Measurements from ENCODE around the gene SLC7A7.
"Not testable (repeated sequence)": the region's sequence is repeated elsewhere in the genome, so short reads cannot be mapped to it uniquely, and the experiment has no call there.

SLC7A7 gene

DNA sequence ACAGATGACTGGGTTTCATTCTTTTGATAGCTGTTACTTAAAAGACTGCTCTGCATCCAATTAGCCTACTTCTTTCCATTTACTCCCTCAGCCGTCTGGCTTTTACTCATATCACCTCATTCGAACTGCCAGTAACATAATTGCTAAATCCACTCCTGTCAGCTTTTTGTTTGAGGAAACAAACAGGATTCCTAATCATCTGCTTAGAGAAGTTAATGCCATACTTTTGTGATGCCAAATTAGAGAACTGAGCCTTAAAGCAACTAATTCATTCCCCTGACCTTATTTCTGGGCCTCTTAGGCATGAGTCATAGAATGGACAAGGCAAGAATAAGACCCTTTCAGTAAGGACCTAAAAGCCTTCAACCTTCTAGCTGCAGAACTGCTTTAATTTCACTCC, 45.9 kb downstream of the SLC7A7 start:
- Histone ChIP-seq H3K36me3 (ENCODE audit: control insufficient read depth, insufficient read depth, low read length) (peaks cover 67% of the 10 kb centered on the region), H3K9me3 (ENCODE audit: control insufficient read depth, low read length) (no peaks in the 10 kb centered on the region), H3K4me1 (ENCODE audit: control insufficient read depth, insufficient read depth, low read length, poor library complexity, severe bottlenecking) (peaks cover 13% of the 10 kb centered on the region), H3K4me3 (ENCODE audit: extremely low read depth, insufficient read depth, low read length, poor library complexity, severe bottlenecking) (no peak overlapping the region), H3K27ac (ENCODE audit: low read depth, low read length, severe bottlenecking) (peak overlapping the region; percentile 13)
- 93 to 100% methylated on average over 2 of the region's 2 CpGs for WGBS, 2 experiments (ENCODE audit: insufficient coverage in 2 of 2)

DNA sequence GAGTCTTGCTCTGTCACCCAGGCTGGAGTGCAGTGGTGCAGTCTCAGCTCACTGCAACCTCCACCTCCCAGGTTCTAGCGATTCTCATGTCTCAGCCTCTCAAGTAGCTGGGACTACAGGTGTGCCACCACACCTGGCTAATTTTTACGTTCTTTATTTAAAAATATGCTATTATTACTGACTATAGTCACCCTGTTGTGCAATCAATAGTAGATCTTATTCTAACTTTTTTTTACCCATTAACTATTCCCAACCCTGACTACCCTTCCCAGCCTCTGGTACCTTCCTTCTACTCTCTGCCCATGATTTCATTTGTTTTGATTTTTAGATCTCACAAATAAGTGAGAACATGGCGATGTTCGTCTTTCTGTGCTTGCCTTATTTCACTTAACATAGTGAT, 46.3 kb downstream of the SLC7A7 start:
- Histone ChIP-seq H3K4me1 (ENCODE audit: control insufficient read depth, insufficient read depth, low read length, poor library complexity, severe bottlenecking) (peaks cover 13% of the 10 kb centered on the region), H3K9me3 (ENCODE audit: control insufficient read depth, low read length) (no peaks in the 10 kb centered on the region), H3K4me3 (ENCODE audit: extremely low read depth, insufficient read depth, low read length, poor library complexity, severe bottlenecking) (no peak overlapping the region), H3K27ac (ENCODE audit: low read depth, low read length, severe bottlenecking) (no peak overlapping the region), H3K36me3 (ENCODE audit: control insufficient read depth, insufficient read depth, low read length) (peaks cover 63% of the 10 kb centered on the region)
- 90 to 98% methylated on average over 3 of the region's 4 CpGs for WGBS, 2 experiments (ENCODE audit: insufficient coverage in 2 of 2)

DNA sequence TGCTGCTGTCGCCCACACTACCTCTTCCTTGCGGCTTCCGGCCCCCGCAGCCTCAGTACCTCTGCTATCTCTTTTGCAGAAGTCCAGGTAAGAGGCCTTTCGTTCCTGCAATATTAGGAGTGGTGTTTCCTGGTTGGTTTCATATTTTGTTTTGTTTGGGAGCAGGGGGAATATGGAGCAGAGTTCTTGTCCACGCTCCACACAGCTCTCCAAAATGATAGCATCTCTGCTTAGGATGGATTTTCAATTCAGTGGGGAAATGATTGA, 48.0 kb downstream of the SLC7A7 start:
- no peak overlapping the region for H3K27ac ChIP-seq (ENCODE audit: low read depth, low read length, severe bottlenecking)
- 0 to 17% methylated on average over 1 to 4 of the region's 6 CpGs for WGBS, 2 experiments (ENCODE audit: insufficient coverage in 2 of 2)

DNA sequence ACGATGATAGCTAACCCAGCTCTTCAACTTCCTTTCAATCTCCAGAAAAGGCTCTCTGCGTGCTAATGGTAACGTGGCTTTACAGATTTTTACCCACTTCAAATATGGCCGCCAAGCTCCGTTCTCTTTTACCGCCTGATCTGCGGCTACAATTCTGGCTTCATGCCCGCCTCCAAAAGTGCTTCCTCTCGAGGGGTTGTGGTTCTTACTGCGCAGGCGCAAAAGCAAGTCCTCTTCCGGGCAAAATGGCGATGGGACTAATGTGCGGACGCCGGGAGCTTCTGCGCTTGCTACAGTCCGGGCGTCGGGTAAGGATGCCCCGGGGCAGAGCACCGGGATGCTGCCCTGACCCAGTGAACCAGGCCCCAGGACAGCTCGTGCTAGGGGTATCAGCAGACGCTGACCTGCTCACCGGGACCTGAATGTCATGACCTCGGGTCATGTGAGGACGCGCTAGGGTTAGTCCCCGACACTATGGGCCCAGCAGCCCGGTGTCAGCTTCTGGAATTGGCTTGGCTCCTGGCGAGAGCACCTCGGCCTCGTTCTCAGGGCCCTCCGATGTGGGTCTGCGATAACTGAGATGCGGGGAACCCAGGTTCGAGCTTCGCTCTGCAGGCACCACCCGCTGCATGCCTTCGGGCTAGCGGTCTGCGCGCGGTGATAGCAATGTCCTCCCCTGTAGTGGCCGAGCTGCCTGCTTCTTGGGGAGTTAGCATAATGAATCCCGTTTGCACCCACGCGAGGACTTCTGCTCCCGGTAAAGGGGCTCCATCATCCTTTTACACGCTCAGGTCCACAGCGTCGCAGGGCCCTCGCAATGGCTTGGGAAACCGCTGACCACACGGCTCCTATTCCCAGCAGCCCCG, 48.5 kb downstream of the SLC7A7 start, which contains the start of gene OXA1L:
TSS of gene OXA1L (plus strand) at position 232 of the 866 bp plus-strand sequence. CDS start at position 246, 14 bp downstream.
- 0% methylated on average over 52 to 54 of the region's 56 CpGs for WGBS, 2 experiments (ENCODE audit: insufficient coverage in 2 of 2)
- Histone ChIP-seq H3K27ac (ENCODE audit: low read depth, low read length, severe bottlenecking) (peak within 1 kb of the TSS; percentile 94), H3K4me1 (ENCODE audit: control insufficient read depth, insufficient read depth, low read length, poor library complexity, severe bottlenecking) (peaks cover 13% of the 10 kb centered on the region), H3K36me3 (ENCODE audit: control insufficient read depth, insufficient read depth, low read length) (peaks cover 41% of the 10 kb centered on the region), H3K9me3 (ENCODE audit: control insufficient read depth, low read length) (peaks cover 10% of the 10 kb centered on the region), H3K4me3 (ENCODE audit: extremely low read depth, insufficient read depth, low read length, poor library complexity, severe bottlenecking) (peak within 1 kb of the TSS; percentile 91)

More for the DNA sequence above, 48.0 kb downstream of the SLC7A7 start:
- Histone ChIP-seq H3K4me3 (ENCODE audit: extremely low read depth, insufficient read depth, low read length, poor library complexity, severe bottlenecking) (peak overlapping the region; percentile 91), H3K9me3 (ENCODE audit: control insufficient read depth, low read length) (peaks cover 7% of the 10 kb centered on the region), H3K4me1 (ENCODE audit: control insufficient read depth, insufficient read depth, low read length, poor library complexity, severe bottlenecking) (peaks cover 13% of the 10 kb centered on the region), H3K36me3 (ENCODE audit: control insufficient read depth, insufficient read depth, low read length) (peaks cover 46% of the 10 kb centered on the region)

DNA sequence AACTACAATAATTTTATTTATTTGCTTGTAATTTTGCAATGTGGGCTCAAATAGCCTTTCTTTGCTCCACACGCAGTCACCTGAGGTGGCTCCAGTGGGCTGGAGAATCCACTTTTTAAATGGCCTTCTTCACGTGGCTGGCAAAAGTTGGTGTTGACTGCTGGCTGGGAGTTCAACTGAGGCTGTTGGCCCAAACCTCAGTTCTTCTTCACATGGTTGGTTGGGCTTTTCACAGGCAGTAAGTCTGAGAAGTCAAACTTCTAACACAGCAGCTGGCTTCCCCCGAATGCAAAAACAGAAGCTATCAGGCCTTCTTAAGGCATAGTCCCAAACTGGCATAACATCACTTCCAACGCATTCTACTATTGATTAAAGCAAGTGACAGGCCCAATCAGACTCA, 50.9 kb downstream of the SLC7A7 start:
- Histone ChIP-seq H3K36me3 (ENCODE audit: control insufficient read depth, insufficient read depth, low read length) (peaks cover 17% of the 10 kb centered on the region), H3K4me1 (ENCODE audit: control insufficient read depth, insufficient read depth, low read length, poor library complexity, severe bottlenecking) (peaks cover 10% of the 10 kb centered on the region), H3K9me3 (ENCODE audit: control insufficient read depth, low read length) (peaks cover 14% of the 10 kb centered on the region), H3K4me3 (ENCODE audit: extremely low read depth, insufficient read depth, low read length, poor library complexity, severe bottlenecking) (no peak overlapping the region), H3K27ac (ENCODE audit: low read depth, low read length, severe bottlenecking) (no peak overlapping the region)
- 90 to 95% methylated on average over 2 to 3 of the region's 4 CpGs for WGBS, 2 experiments (ENCODE audit: insufficient coverage in 2 of 2)

DNA sequence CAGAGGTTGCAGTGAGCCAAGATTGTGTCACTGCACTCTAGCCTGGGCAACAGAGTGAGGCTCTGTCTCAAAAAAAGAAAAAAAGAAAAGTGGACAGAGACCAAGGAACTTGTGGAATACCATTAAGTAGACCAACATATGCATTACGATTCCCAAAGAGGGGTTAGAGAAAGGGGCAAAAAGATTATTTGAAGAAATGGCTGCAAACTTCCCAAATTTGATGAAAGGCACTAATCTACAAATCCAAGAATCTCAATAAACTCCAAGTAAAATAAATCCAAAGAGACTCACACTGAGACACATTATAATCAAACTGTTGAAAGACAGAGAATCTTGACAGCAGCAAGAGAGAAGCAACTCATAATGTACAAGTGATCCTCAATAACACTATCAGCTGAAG, 53.5 kb downstream of the SLC7A7 start:
- Histone ChIP-seq H3K4me3 (ENCODE audit: extremely low read depth, insufficient read depth, low read length, poor library complexity, severe bottlenecking) (no peak overlapping the region), H3K36me3 (ENCODE audit: control insufficient read depth, insufficient read depth, low read length) (no peaks in the 10 kb centered on the region), H3K9me3 (ENCODE audit: control insufficient read depth, low read length) (peaks cover 14% of the 10 kb centered on the region), H3K4me1 (ENCODE audit: control insufficient read depth, insufficient read depth, low read length, poor library complexity, severe bottlenecking) (no peaks in the 10 kb centered on the region), H3K27ac (ENCODE audit: low read depth, low read length, severe bottlenecking) (no peak overlapping the region)
- WGBS, 2 experiments (ENCODE audit: insufficient coverage in 2 of 2): no CpG with 5 or more reads among the region's 1 CpG

DNA sequence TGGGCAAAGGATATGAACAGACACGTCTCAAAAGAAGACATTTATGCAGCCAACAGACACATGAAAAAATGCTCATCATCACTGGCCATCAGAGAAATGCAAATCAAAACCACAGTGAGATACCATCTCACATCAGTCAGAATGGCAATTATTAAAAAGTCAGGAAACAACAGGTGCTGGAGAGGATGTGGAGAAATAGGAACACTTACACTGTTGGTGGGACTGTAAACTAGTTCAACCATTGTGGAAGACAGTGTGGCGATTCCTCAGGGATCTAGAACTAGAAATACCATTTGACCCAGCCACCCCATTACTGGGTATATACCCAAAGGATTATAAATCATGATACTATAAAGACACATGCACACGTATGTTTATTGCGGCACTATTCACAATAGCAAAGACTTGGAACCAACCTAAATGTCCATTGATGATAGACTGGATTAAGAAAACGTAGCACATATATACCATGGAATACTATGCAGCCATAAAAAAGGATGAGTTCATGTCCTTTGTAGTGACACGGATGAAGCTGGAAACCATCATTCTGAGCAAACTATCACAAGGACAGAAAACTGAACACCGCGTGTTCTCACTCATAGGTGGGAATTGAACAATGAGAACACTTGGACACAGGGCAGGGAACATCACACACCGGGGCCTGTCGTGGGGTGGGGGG, 57.1 kb downstream of the SLC7A7 start:
- H3K27ac ChIP-seq (ENCODE audit: low read depth, low read length, severe bottlenecking); H3K4me1 ChIP-seq (ENCODE audit: control insufficient read depth, insufficient read depth, low read length, poor library complexity, severe bottlenecking); H3K36me3 ChIP-seq (ENCODE audit: control insufficient read depth, insufficient read depth, low read length); H3K4me3 ChIP-seq (ENCODE audit: extremely low read depth, insufficient read depth, low read length, poor library complexity, severe bottlenecking): not testable (repeated sequence)
- WGBS, 2 experiments (ENCODE audit: insufficient coverage in 2 of 2): 94 to 100% methylated on average over 4 to 5 of the region's 10 CpGs
- H3K9me3 ChIP-seq (ENCODE audit: control insufficient read depth, low read length): peaks cover 13% of the 10 kb centered on the region

DNA sequence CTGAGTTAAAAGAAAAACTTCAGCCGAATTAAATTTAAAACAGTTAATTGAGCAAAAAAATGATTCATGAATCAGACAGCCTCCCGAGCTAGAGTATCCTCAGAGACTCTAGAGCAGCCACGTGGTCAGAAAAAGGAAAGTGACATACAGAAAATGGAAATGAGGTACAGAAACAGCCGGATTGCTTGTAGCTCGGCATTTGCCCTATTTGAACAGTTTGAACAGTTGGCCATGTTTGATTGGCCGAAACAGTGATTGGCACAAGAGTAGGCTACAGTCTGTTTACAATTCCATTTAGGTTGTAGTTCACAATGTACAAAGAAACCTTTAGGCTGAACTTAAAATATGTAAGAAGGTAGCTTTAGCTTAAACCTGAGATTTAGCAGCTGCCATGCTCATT, 61.6 kb downstream of the SLC7A7 start:
- 88 to 91% methylated on average over 6 of the region's 6 CpGs for WGBS, 2 experiments (ENCODE audit: insufficient coverage in 2 of 2)
- Histone ChIP-seq H3K36me3 (ENCODE audit: control insufficient read depth, insufficient read depth, low read length) (no peaks in the 10 kb centered on the region), H3K4me3 (ENCODE audit: extremely low read depth, insufficient read depth, low read length, poor library complexity, severe bottlenecking) (no peak overlapping the region), H3K9me3 (ENCODE audit: control insufficient read depth, low read length) (no peaks in the 10 kb centered on the region), H3K27ac (ENCODE audit: low read depth, low read length, severe bottlenecking) (no peak overlapping the region), H3K4me1 (ENCODE audit: control insufficient read depth, insufficient read depth, low read length, poor library complexity, severe bottlenecking) (peaks cover 12% of the 10 kb centered on the region)

DNA sequence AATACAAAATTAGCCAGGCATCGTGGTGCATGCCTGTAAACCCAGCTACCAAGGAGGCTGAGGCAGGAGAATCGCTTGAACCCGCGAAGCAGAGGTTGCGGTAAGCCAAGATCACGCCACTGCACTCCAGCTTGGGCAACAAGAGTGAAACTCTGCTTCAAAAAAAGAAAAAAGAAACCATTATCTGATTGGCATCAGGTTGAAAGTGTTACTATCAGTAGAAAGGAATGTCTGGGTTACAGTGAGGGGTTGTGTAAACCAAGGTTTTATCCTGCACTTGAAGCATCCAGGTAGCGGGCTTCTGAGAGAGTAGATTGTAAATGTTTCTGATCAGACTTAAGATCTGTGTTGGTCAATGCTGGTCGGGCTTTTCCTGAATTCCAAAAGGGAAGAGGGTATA, 62.8 kb downstream of the SLC7A7 start:
- Histone ChIP-seq H3K36me3 (ENCODE audit: control insufficient read depth, insufficient read depth, low read length) (no peaks in the 10 kb centered on the region), H3K27ac (ENCODE audit: low read depth, low read length, severe bottlenecking) (no peak overlapping the region), H3K4me1 (ENCODE audit: control insufficient read depth, insufficient read depth, low read length, poor library complexity, severe bottlenecking) (peaks cover 17% of the 10 kb centered on the region), H3K9me3 (ENCODE audit: control insufficient read depth, low read length) (no peaks in the 10 kb centered on the region), H3K4me3 (ENCODE audit: extremely low read depth, insufficient read depth, low read length, poor library complexity, severe bottlenecking) (no peak overlapping the region)
- WGBS, 2 experiments (ENCODE audit: insufficient coverage in 2 of 2): 98% methylated on average over 4 to 6 of the region's 8 CpGs

DNA sequence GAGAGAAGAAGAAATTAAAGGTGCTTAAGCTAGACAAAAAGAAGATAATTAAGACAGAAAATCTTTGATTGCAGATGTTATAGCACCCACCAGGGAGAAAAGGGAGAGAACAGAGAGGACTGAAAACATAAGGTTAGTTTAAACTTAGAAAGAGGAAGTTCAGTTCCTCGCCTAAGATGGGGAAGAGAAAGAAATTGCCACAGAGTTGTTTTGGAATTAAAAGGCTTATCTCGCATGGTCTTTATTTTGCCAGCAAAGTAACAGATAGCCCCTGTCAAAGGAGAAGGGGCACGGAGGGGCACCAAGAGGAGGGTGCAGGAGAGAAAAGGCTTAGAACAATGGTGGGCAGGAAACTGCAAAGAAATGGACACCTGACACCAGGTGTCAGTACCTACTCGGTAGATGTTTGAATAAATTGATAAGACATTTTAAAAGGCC, 66.6 kb downstream of the SLC7A7 start:
- H3K27ac ChIP-seq (ENCODE audit: low read depth, low read length, severe bottlenecking): no peak overlapping the region
- H3K4me1 ChIP-seq (ENCODE audit: control insufficient read depth, insufficient read depth, low read length, poor library complexity, severe bottlenecking): peaks cover 17% of the 10 kb centered on the region
- H3K4me3 ChIP-seq (ENCODE audit: extremely low read depth, insufficient read depth, low read length, poor library complexity, severe bottlenecking): no peak overlapping the region
- WGBS, 2 experiments (ENCODE audit: insufficient coverage in 2 of 2): 80 to 85% methylated on average over 3 to 4 of the region's 4 CpGs
- H3K36me3 ChIP-seq (ENCODE audit: control insufficient read depth, insufficient read depth, low read length): no peaks in the 10 kb centered on the region
- no peaks in the 10 kb centered on the region for H3K9me3 ChIP-seq (ENCODE audit: control insufficient read depth, low read length)

DNA sequence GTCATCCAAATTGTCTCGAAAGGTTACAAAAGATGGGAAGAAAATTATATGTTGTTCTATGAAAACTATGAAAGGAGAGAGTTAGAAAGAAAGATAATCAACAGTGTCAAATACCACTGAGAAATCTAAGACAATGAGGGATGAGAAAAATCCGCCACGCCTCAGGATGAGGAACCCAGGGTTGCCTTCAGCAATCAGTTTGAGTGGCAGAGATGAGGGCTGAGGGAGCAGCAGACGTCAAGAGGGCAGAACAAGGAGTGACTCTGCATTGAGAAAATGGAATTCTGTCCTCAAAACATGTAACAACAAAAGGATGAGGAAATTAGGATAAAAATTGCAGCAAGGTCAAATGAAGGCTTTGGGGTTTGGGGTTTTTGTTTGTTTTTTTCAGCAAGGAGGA, 67.0 kb downstream of the SLC7A7 start:
- WGBS, 2 experiments (ENCODE audit: insufficient coverage in 2 of 2): 81 to 94% methylated on average over 3 of the region's 4 CpGs

More for the DNA sequence above, 67.0 kb downstream of the SLC7A7 start:
- peaks cover 14% of the 10 kb centered on the region for H3K4me1 ChIP-seq (ENCODE audit: control insufficient read depth, insufficient read depth, low read length, poor library complexity, severe bottlenecking)
- no peaks in the 10 kb centered on the region for H3K36me3 ChIP-seq (ENCODE audit: control insufficient read depth, insufficient read depth, low read length)
- no peak overlapping the region for H3K27ac ChIP-seq (ENCODE audit: low read depth, low read length, severe bottlenecking)
- H3K4me3 ChIP-seq (ENCODE audit: extremely low read depth, insufficient read depth, low read length, poor library complexity, severe bottlenecking): no peak overlapping the region
- no peaks in the 10 kb centered on the region for H3K9me3 ChIP-seq (ENCODE audit: control insufficient read depth, low read length)

All from mesodermal cell (in vitro differentiated cells).